Smooth muscle cell (in vitro differentiated cells): Measurements from ENCODE around the gene FIBCD1. TPM values are rescaled to one million over a fixed set of nuclear protein-coding genes. Genes with fewer than 3 reads are reported as not detected.

Source experiments
- DNase-seq: peaks from one replicate; lab custom pipeline; 2025; ENCODE audit not compliant: unreplicated experiment; lab: John Stamatoyannopoulos, UW
- H2AFZ ChIP-seq: fragments of 200-600 bp; sonication (generic); 2 replicates; pipeline ENCODE4 v1.6.0; 2016; ENCODE audit warnings: antibody characterized with exemption, low read depth, mild to moderate bottlenecking
- H3F3A ChIP-seq: fragments of 200-600 bp; sonication (generic); 2 replicates; pipeline ENCODE4 v1.6.0; 2017; ENCODE audit warnings: antibody characterized with exemption, low read depth
- H3K27ac ChIP-seq: fragments of 200-600 bp; sonication (generic); 2 replicates; pipeline ENCODE4 v1.5.1; 2016; ENCODE audit warnings: low read depth, mild to moderate bottlenecking
- H3K27me3 ChIP-seq: fragments of 200-600 bp; sonication (generic); 2 replicates; pipeline ENCODE4 v1.6.1; 2016; ENCODE audit warnings: low read depth, mild to moderate bottlenecking
- H3K36me3 ChIP-seq: fragments of 200-600 bp; sonication (generic); 2 replicates; pipeline ENCODE4 v1.5.1; 2016; ENCODE audit warnings: low read depth
- H3K4me1 ChIP-seq: fragments of 200-600 bp; sonication (generic); 2 replicates; pipeline ENCODE4 v1.5.1; 2016; ENCODE audit warnings: low read depth
- H3K4me2 ChIP-seq: fragments of 200-600 bp; sonication (generic); 2 replicates; pipeline ENCODE4 v1.6.0; 2016; ENCODE audit warnings: mild to moderate bottlenecking
- H3K4me3 ChIP-seq: fragments of 200-600 bp; sonication (generic); 2 replicates; pipeline ENCODE4 v1.5.1; 2016; ENCODE audit warnings: mild to moderate bottlenecking
- H3K79me2 ChIP-seq: fragments of 200-600 bp; sonication (generic); 2 replicates; pipeline ENCODE4 v1.6.0; 2016; ENCODE audit warnings: low read depth, mild to moderate bottlenecking
- H3K9ac ChIP-seq: fragments of 200-600 bp; sonication (generic); 2 replicates; pipeline ENCODE4 v1.6.0; 2016; ENCODE audit warnings: low read depth
- H3K9me3 ChIP-seq: fragments of 200-600 bp; sonication (generic); replicated peaks from 2 replicates; pipeline ENCODE4 v1.5.1; 2016; ENCODE audit warnings: low read depth
- H4K20me1 ChIP-seq: fragments of 200-600 bp; sonication (generic); 2 replicates; pipeline ENCODE4 v1.6.0; 2016; ENCODE audit warnings: low read depth
- CTCF ChIP-seq: fragments of 200-600 bp; sonication (generic); IDR thresholded peaks from 2 replicates; pipeline ENCODE4 v1.5.1; 2017; ENCODE audit warnings: borderline replicate concordance, mild to moderate bottlenecking, antibody characterized with exemption; ENCODE audit not compliant: insufficient read depth, poor library complexity, severe bottlenecking
- WGBS: methylation state at CpG from one replicate; pipeline ENCODE4 v1.1.7; 2016; ENCODE audit warnings: low lambda C conversion rate; 5-methylcytosine and 5-hydroxymethylcytosine counted together
- polyA plus RNA-seq: library from polyadenylated mRNA; unstranded; fragments of >200 nt; fragmentation: Nextera tagmentation; extraction: Ambion mirVana; gene quantifications from 2 replicates; pipeline ENCODE4 v1.2.1, GENCODE V29; 2016
- total RNA-seq: library from RNA; depleted of rRNA; stranded (reverse); fragments of >200 nt; gene quantifications from 2 replicates; pipeline ENCODE4 v1.2.3, GENCODE V29; 2014

The FIBCD1 gene
- total and polyA plus RNA-seq, 2 experiments from 2014 or later, result 1.8 to 4.7 TPM

- no peak overlapping the region for H2AFZ ChIP-seq
- no peaks in the 10 kb centered on the region for H3K27me3 ChIP-seq
- TF ChIP-seq CTCF, result no peak
- H3K27ac ChIP-seq, result no peak overlapping the region
- 87% methylated on average over 29 of the region's 29 CpGs for WGBS
- H3K36me3 ChIP-seq, result no peaks in the 10 kb centered on the region
- no peaks in the 10 kb centered on the region for H3K79me2 ChIP-seq
- no peaks in the 10 kb centered on the region for H4K20me1 ChIP-seq
- no peak overlapping the region for H3K4me2 ChIP-seq
- no peaks in the 10 kb centered on the region for H3K9me3 ChIP-seq
- H3K9ac ChIP-seq, result no peak overlapping the region
- H3F3A ChIP-seq, result no peaks in the 10 kb centered on the region
- H3K4me3 ChIP-seq, result no peak overlapping the region
- peaks cover 5% of the 10 kb centered on the region for H3K4me1 ChIP-seq
- DNase-seq, result no peak
These were observed 17.6 kb downstream of the FIBCD1 start for GRCh38 chr9:130921300-130921988.

GRCh38 chr9:130920762-130921299 lies 18.2 kb downstream of the FIBCD1 start:
- no peaks in the 10 kb centered on the region for H4K20me1 ChIP-seq
- H3K9me3 ChIP-seq, result no peaks in the 10 kb centered on the region
- no peaks in the 10 kb centered on the region for H3K79me2 ChIP-seq
- no peak overlapping the region for H3K4me3 ChIP-seq
- H3K4me2 ChIP-seq, result no peak overlapping the region
- H3K9ac ChIP-seq, result no peak overlapping the region
- no peak overlapping the region for H2AFZ ChIP-seq
- no peaks in the 10 kb centered on the region for H3K36me3 ChIP-seq
- H3K27ac ChIP-seq, result no peak overlapping the region
- DNase-seq, result no peak
- peaks cover 5% of the 10 kb centered on the region for H3K4me1 ChIP-seq
- TF ChIP-seq CTCF, result no peak
- H3K27me3 ChIP-seq, result no peaks in the 10 kb centered on the region
- no peaks in the 10 kb centered on the region for H3F3A ChIP-seq
- 93% methylated on average over 14 of the region's 14 CpGs for WGBS

GRCh38 chr9:130920233-130920632 lies 18.8 kb downstream of the FIBCD1 start:
- no peak for DNase-seq
- Histone ChIP-seq H3K79me2 (no peaks in the 10 kb centered on the region), H3K9me3 (no peaks in the 10 kb centered on the region), H3F3A (no peaks in the 10 kb centered on the region), H3K9ac (no peak overlapping the region), H3K27me3 (no peaks in the 10 kb centered on the region), H3K27ac (no peak overlapping the region), H2AFZ (no peak overlapping the region), H3K4me1 (peaks cover 5% of the 10 kb centered on the region), H3K36me3 (no peaks in the 10 kb centered on the region), H3K4me3 (no peak overlapping the region), H4K20me1 (no peaks in the 10 kb centered on the region), H3K4me2 (no peak overlapping the region)
- WGBS, result 98% methylated on average over 8 of the region's 8 CpGs
- TF ChIP-seq CTCF, result no peak
